GM21381 (cell line): ENCODE results near the gene RNASE11.

Experiments used
- ATAC-seq: cut with Tn5 transposase; IDR thresholded peaks from one replicate; pipeline ENCODE4 v1.9.1; 2021; ENCODE audit warnings: mild to moderate bottlenecking, moderate library complexity; ENCODE audit not compliant: unreplicated experiment

The RNASE11 gene

DNA sequence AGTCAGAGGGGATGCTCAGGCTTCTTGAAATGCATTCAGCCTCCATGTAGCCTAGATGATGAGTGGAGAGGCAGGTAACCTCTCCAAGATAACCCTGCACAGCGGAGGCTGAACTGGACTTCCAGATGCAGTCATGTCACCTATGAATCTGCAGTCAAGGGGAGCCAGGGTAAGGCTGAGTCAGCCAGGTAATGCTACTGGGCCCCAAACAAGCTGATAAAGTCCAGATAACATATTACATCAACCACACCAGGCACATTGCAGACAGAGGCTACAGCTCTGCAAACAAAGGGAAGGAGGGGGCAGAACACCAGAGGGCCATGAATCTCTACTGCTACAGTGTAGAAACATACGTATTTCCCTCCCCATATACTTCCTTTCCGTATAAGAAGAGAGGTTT lies 40.9 kb downstream of the RNASE11 start:
- no peak for ATAC-seq

DNA sequence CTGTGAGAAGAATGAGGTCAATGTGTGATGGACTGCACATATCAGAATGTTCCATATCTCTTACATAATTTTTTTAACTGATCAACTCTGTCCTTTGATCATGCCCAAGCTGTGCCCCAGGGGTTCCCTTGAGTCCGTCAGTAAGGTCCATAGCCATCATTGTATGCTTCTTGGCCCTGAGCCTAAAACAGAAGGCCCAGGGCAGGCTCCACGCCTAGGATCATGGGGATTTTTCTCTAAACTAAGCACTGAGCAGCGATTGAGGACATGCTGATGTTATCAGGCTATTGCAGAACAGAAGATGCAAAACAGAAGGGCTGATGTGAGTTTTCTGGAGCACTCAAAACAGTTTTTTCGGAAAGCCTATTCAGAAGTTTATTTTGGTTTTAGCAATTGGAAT lies 47.9 kb downstream of the RNASE11 start:
- ATAC-seq = no peak
